ENCODE measurements around the gene MAGI1. TPM values are rescaled to one million over a fixed set of nuclear protein-coding genes. Genes with fewer than 3 reads are reported as not detected.

The MAGI1 gene
- total RNA-seq, 1 donor from 2014 or later, result 0.48 TPM

- intact Hi-C loops (cut with micrococcal nuclease), result no loop called here
Observed at GRCh38 chr3:65808824-65809223, 229.9 kb downstream of the MAGI1 start.

GRCh38 chr3:65808407-65808806 is 230.3 kb downstream of the MAGI1 start:
- intact Hi-C loops (cut with micrococcal nuclease), result no loop called here

- intact Hi-C loops (cut with micrococcal nuclease), result no loop called here
Observed at GRCh38 chr3:65807225-65807624, 231.5 kb downstream of the MAGI1 start.

GRCh38 chr3:65806600-65806999 is 232.1 kb downstream of the MAGI1 start:
- intact Hi-C loops (cut with micrococcal nuclease), result no loop called here

GRCh38 chr3:65796676-65797075 is 242.0 kb downstream of the MAGI1 start:
- intact Hi-C loops (cut with micrococcal nuclease), result no loop called here

- intact Hi-C loops (cut with micrococcal nuclease), result no loop called here
Observed at GRCh38 chr3:65795166-65795565, 243.6 kb downstream of the MAGI1 start.

GRCh38 chr3:65793495-65794200 is 245.1 kb downstream of the MAGI1 start:
- intact Hi-C loops (cut with micrococcal nuclease), result no loop called here

- intact Hi-C loops (cut with micrococcal nuclease), result no loop called here
Observed at GRCh38 chr3:65788461-65788860, 250.3 kb downstream of the MAGI1 start.

- intact Hi-C loops (cut with micrococcal nuclease), result no loop called here
Observed at GRCh38 chr3:65787827-65788226, 250.9 kb downstream of the MAGI1 start.

GRCh38 chr3:65787340-65787739 is 251.4 kb downstream of the MAGI1 start:
- intact Hi-C loops (cut with micrococcal nuclease), result no loop called here

- intact Hi-C loops (cut with micrococcal nuclease), result no loop called here
Observed at GRCh38 chr3:65786890-65787289, 251.8 kb downstream of the MAGI1 start.

GRCh38 chr3:65785065-65785645 is 253.6 kb downstream of the MAGI1 start:
- intact Hi-C loops (cut with micrococcal nuclease), result loop anchor here (1.0 kb wide), 1 partner anchor 353 kb away; no protein-coding TSS in a partner anchor

- intact Hi-C loops (cut with micrococcal nuclease), result no loop called here
Observed at GRCh38 chr3:65783117-65783516, 255.6 kb downstream of the MAGI1 start.

- intact Hi-C loops (cut with micrococcal nuclease), result no loop called here
Observed at GRCh38 chr3:65781594-65781993, 257.1 kb downstream of the MAGI1 start.

GRCh38 chr3:65779390-65779789 is 259.3 kb downstream of the MAGI1 start:
- intact Hi-C loops (cut with micrococcal nuclease), result no loop called here

- intact Hi-C loops (cut with micrococcal nuclease), result no loop called here
Observed at GRCh38 chr3:65778968-65779367, 259.8 kb downstream of the MAGI1 start.

- intact Hi-C loops (cut with micrococcal nuclease), result no loop called here
Observed at GRCh38 chr3:65777050-65777449, 261.7 kb downstream of the MAGI1 start.

- intact Hi-C loops (cut with micrococcal nuclease), result no loop called here
Observed at GRCh38 chr3:65776494-65776893, 262.2 kb downstream of the MAGI1 start.

- intact Hi-C loops (cut with micrococcal nuclease), result no loop called here
Observed at GRCh38 chr3:65776081-65776480, 262.6 kb downstream of the MAGI1 start.

- intact Hi-C loops (cut with micrococcal nuclease), result no loop called here
Observed at GRCh38 chr3:65772758-65773157, 266.0 kb downstream of the MAGI1 start.

- intact Hi-C loops (cut with micrococcal nuclease), result no loop called here
Observed at GRCh38 chr3:65767551-65767950, 271.2 kb downstream of the MAGI1 start.

GRCh38 chr3:65762235-65762580 is 276.5 kb downstream of the MAGI1 start:
- intact Hi-C loops (cut with micrococcal nuclease), result no loop called here

Measured in T-helper 2 cell treated with Interferon-gamma antibody and Interleukin-4, amounts not matched to agents 100 ng/mL and 5 ng/mL, for 36 hours (primary cell).